Measurements from ENCODE around the gene GTF3A. TPM values are rescaled to one million over a fixed set of nuclear protein-coding genes. Genes with fewer than 3 reads are reported as not detected.

GTF3A gene
- total RNA-seq, result 111 and 115 TPM in 2 replicates

DNA sequence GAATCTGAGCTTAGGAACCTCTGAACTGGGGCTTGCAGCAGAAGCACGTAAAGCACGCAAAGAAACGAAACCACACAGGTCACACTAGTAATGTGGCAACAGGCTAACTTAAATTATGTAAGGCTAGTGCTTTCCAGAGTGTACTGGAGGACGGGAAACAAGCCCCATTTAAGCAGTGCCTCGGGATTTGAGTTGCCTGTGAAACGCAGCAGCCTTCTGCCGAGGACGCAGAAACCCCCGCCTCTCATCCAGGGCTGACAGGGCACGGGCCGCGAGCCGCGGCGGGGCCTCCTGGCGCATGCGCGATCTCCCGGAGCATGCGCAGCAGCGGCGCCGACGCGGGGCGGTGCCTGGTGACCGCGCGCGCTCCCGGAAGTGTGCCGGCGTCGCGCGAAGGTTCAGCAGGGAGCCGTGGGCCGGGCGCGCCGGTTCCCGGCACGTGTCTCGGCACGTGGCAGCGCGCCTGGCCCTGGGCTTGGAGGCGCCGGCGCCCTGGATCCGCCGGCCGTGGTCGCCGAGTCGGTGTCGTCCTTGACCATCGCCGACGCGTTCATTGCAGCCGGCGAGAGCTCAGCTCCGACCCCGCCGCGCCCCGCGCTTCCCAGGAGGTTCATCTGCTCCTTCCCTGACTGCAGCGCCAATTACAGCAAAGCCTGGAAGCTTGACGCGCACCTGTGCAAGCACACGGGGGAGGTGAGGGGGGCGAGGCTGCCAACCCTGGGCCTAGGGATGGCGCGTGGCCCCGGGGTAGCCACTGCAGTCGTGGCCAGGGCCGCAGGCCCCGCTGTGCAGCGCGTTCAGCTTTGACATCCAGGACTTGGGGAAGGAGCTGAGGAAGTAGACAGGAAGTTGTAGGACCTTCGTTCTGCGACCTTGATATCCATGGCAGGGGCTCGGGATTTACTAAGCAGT is at the start of gene GTF3A:
GTF3A (plus strand) TSS at position 374 of the 912 bp plus-strand sequence.
- peak within 1 kb of the TSS; percentile 99 for H3K4me2 ChIP-seq (ENCODE audit: insufficient read depth, low read length)
- H4K20me1 ChIP-seq (ENCODE audit: insufficient read depth, low read length), result peaks cover 10% of the 10 kb centered on the region
- H3K36me3 ChIP-seq (ENCODE audit: insufficient read depth, low read length), result peaks cover 22% of the 10 kb centered on the region
- H3K27ac ChIP-seq (ENCODE audit: low read depth, low read length), result peak within 1 kb of the TSS; percentile 86
- peaks cover 41% of the 10 kb centered on the region for H3K79me2 ChIP-seq (ENCODE audit: insufficient read depth, low read length)
- H2AFZ ChIP-seq (ENCODE audit: low read length), result peak within 1 kb of the TSS; percentile 99
- H3K4me3 ChIP-seq (ENCODE audit: insufficient read depth, low read length), result peak within 1 kb of the TSS; percentile 90
- peak; percentile 99 for DNase-seq (ENCODE audit: insufficient read length, low spot score, missing footprints)
- TF ChIP-seq, protein P1, sequence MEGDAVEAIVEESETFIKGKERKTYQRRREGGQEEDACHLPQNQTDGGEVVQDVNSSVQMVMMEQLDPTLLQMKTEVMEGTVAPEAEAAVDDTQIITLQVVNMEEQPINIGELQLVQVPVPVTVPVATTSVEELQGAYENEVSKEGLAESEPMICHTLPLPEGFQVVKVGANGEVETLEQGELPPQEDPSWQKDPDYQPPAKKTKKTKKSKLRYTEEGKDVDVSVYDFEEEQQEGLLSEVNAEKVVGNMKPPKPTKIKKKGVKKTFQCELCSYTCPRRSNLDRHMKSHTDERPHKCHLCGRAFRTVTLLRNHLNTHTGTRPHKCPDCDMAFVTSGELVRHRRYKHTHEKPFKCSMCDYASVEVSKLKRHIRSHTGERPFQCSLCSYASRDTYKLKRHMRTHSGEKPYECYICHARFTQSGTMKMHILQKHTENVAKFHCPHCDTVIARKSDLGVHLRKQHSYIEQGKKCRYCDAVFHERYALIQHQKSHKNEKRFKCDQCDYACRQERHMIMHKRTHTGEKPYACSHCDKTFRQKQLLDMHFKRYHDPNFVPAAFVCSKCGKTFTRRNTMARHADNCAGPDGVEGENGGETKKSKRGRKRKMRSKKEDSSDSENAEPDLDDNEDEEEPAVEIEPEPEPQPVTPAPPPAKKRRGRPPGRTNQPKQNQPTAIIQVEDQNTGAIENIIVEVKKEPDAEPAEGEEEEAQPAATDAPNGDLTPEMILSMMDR (IDR thresholded peaks at IDR 0.05; ENCODE audit: extremely low read depth, low read depth, low read length), result no peak
- no peaks in the 10 kb centered on the region for H3K9me3 ChIP-seq (ENCODE audit: low read depth, low read length)
- H3K4me1 ChIP-seq (ENCODE audit: insufficient read depth, low read length), result peaks cover 25% of the 10 kb centered on the region
- H3K27me3 ChIP-seq (ENCODE audit: insufficient read depth, low read length), result no peaks in the 10 kb centered on the region

DNA sequence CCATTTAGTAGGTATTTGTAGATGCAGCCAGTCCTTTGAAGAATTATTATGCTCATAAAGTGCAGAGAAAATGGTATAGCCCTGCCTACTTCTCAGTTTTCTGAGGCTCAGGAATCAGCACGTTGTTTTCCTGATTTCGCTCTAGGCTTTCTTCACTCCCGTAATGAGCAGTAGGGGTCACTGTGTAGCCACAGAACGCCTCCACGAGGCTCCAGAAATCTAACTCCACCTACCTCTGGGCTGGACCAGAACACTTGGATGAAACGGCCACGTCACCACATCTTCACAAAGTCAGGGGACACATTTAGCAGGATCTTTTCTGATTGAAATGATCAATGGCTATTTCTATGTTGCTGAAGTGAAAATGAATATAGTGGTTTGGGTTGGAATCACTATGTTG is 49.8 kb upstream of the GTF3A start:
- Histone ChIP-seq H3K4me2 (ENCODE audit: insufficient read depth, low read length) (peak overlapping the region; percentile 14), H3K27me3 (ENCODE audit: insufficient read depth, low read length) (peaks cover 22% of the 10 kb centered on the region), H4K20me1 (ENCODE audit: insufficient read depth, low read length) (no peaks in the 10 kb centered on the region), H3K4me3 (ENCODE audit: insufficient read depth, low read length) (no peak overlapping the region), H3K79me2 (ENCODE audit: insufficient read depth, low read length) (no peaks in the 10 kb centered on the region), H2AFZ (ENCODE audit: low read length) (no peak overlapping the region), H3K9me3 (ENCODE audit: low read depth, low read length) (no peaks in the 10 kb centered on the region), H3K36me3 (ENCODE audit: insufficient read depth, low read length) (no peaks in the 10 kb centered on the region), H3K27ac (ENCODE audit: low read depth, low read length) (no peak overlapping the region), H3K4me1 (ENCODE audit: insufficient read depth, low read length) (no peaks in the 10 kb centered on the region)
- DNase-seq (ENCODE audit: insufficient read length, low spot score, missing footprints), result peak; percentile 95
- TF ChIP-seq, protein P1 (IDR thresholded peaks at IDR 0.05; ENCODE audit: extremely low read depth, low read depth, low read length), result peak; percentile 88

DNA sequence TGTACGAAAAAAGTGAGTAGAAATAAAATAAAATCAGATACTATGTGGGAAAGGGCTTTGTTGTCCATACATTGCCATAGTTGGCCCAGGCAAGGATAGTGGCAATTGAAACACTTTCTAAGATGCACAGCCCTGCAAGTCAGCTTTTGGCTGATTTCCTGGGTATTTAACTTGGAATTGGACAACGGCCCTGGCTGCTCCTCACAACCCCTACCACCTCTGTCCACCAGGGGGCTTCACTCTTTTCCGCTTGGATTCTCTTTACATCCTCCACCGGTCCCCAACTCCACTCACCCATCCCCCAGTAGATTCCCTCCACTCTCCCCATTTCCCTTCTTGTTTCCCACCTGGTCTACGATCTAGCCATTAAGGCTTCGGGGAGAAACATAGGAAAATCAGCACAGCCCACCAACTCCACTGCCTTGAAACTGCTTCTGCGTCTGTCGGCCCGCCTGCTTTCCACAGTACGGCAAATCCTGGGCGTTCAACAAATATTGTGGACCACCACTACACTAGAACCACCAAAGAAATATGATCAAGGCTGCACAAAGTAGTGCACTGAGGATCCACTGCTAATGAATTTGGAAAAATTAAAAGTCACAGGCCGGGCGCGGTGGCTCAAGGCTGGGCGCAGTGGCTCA is 48.6 kb upstream of the GTF3A start:
- TF ChIP-seq, protein P1 (IDR thresholded peaks at IDR 0.05; ENCODE audit: extremely low read depth, low read depth, low read length), result peak; percentile 93
- Histone ChIP-seq H3K4me1 (ENCODE audit: insufficient read depth, low read length) (no peaks in the 10 kb centered on the region), H3K27me3 (ENCODE audit: insufficient read depth, low read length) (peaks cover 22% of the 10 kb centered on the region), H3K27ac (ENCODE audit: low read depth, low read length) (no peak overlapping the region), H4K20me1 (ENCODE audit: insufficient read depth, low read length) (no peaks in the 10 kb centered on the region), H2AFZ (ENCODE audit: low read length) (no peak overlapping the region), H3K4me2 (ENCODE audit: insufficient read depth, low read length) (no peak overlapping the region), H3K36me3 (ENCODE audit: insufficient read depth, low read length) (no peaks in the 10 kb centered on the region), H3K9me3 (ENCODE audit: low read depth, low read length) (no peaks in the 10 kb centered on the region), H3K4me3 (ENCODE audit: insufficient read depth, low read length) (no peak overlapping the region), H3K79me2 (ENCODE audit: insufficient read depth, low read length) (no peaks in the 10 kb centered on the region)
- DNase-seq (ENCODE audit: insufficient read length, low spot score, missing footprints), result peak; percentile 85

DNA sequence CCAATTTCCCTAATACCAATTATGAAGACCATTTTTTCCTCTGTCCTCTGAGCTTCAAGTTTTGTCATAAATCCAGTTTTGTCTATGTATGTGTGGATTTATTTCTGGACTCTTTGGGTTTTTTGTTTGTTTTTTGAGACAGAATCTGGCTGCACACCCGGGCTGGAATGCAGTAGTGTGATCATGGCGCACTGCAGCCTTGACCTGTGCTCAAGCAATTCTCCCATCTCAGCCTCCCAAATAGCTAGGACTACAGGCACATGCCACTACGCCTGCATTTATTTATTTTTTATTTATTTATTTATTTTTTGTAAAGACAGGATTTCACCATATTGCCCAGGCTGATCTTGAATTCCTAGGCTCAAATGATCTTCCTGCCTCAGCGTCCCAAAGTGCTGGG is 45.3 kb upstream of the GTF3A start:
- Histone ChIP-seq H2AFZ (ENCODE audit: low read length) (no peak overlapping the region), H4K20me1 (ENCODE audit: insufficient read depth, low read length) (no peaks in the 10 kb centered on the region)
- TF ChIP-seq, protein P1 (IDR thresholded peaks at IDR 0.05; ENCODE audit: extremely low read depth, low read depth, low read length), result no peak

More for the DNA sequence above, 45.3 kb upstream of the GTF3A start:
- H3K9me3 ChIP-seq (ENCODE audit: low read depth, low read length), result no peaks in the 10 kb centered on the region
- no peak overlapping the region for H3K4me3 ChIP-seq (ENCODE audit: insufficient read depth, low read length)
- no peaks in the 10 kb centered on the region for H3K36me3 ChIP-seq (ENCODE audit: insufficient read depth, low read length)
- H3K4me1 ChIP-seq (ENCODE audit: insufficient read depth, low read length), result no peaks in the 10 kb centered on the region
- H3K79me2 ChIP-seq (ENCODE audit: insufficient read depth, low read length), result no peaks in the 10 kb centered on the region
- DNase-seq (ENCODE audit: insufficient read length, low spot score, missing footprints), result no peak
- H3K27ac ChIP-seq (ENCODE audit: low read depth, low read length), result no peak overlapping the region
- H3K27me3 ChIP-seq (ENCODE audit: insufficient read depth, low read length), result peaks cover 5% of the 10 kb centered on the region
- no peak overlapping the region for H3K4me2 ChIP-seq (ENCODE audit: insufficient read depth, low read length)

Measured in osteoblast (primary cell).